ENCODE data around the gene MIXL1. TPM values are rescaled to one million over a fixed set of nuclear protein-coding genes. Genes with fewer than 3 reads are reported as not detected.

The MIXL1 gene
- total RNA-seq, 1 experiment from 2014 or later, result not detected

GRCh38 chr1:226185141-226186036, 38.1 kb upstream of the MIXL1 start:
- H3K4me1 ChIP-seq (replicated peaks; ENCODE audit: insufficient read depth), result peaks cover 21% of the 10 kb centered on the region
- no peaks in the 10 kb centered on the region for H3K9me2 ChIP-seq (ENCODE audit: insufficient read depth)
- H3K27me3 ChIP-seq (ENCODE audit: insufficient read depth, low read depth), result no peaks in the 10 kb centered on the region
- intact Hi-C loops (cut with micrococcal nuclease; ENCODE audit: unreplicated experiment), result loop anchor here (5.0 kb wide), 1 partner anchor 193 kb away; no protein-coding TSS in a partner anchor
- H4K20me1 ChIP-seq (ENCODE audit: insufficient read depth), result peaks cover 38% of the 10 kb centered on the region
- peak overlapping the region; percentile 97 for H3K4me2 ChIP-seq
- peaks cover 13% of the 10 kb centered on the region for H3F3A ChIP-seq (ENCODE audit: insufficient read depth, low read depth)
- peak overlapping the region; percentile 61 for H3K27ac ChIP-seq
- no peaks in the 10 kb centered on the region for H3K36me3 ChIP-seq (ENCODE audit: low read depth)
- ChIA-PET CTCF (interaction anchor here (0.6 to 1.0 kb wide), 3 partner anchors 17 to 120 kb away, joined by 3 to 6 read pairs (median 3); no protein-coding TSS in a partner anchor), POLR2A (ENCODE audit: unreplicated experiment) (interaction anchor here (0.6 to 0.7 kb wide), 4 partner anchors 9 to 177 kb away, joined by 3 to 8 read pairs (median 6); no protein-coding TSS in a partner anchor)
- BruUV-seq (replicated peaks), result no TSS peak
- no peaks in the 10 kb centered on the region for H3K9me3 ChIP-seq (ENCODE audit: insufficient read depth, low read depth)
- peak overlapping the region; percentile 98 for H3K4me3 ChIP-seq
- no peak for TF ChIP-seq CTCF (conservative IDR thresholded peaks at IDR 0.05)
- no peak for TF ChIP-seq EZH2 (IDR thresholded peaks at IDR 0.05; ENCODE audit: low read depth)
- H2AFZ ChIP-seq, result peak overlapping the region; percentile 98; the same call in 1 of the 2 replicates
- DNase-seq, result no peak
- peaks cover 63% of the 10 kb centered on the region for H3K79me2 ChIP-seq (ENCODE audit: low read depth)

- ChIA-PET POLR2A (ENCODE audit: unreplicated experiment) (interaction anchor here (0.6 to 0.7 kb wide), 4 partner anchors 8 to 176 kb away, joined by 3 to 8 read pairs (median 6); no protein-coding TSS in a partner anchor), CTCF (interaction anchor here (0.6 to 1.0 kb wide), 3 partner anchors 16 to 121 kb away, joined by 3 to 6 read pairs (median 4); no protein-coding TSS in a partner anchor)
- Histone ChIP-seq H4K20me1 (ENCODE audit: insufficient read depth) (peaks cover 32% of the 10 kb centered on the region), H3K9me3 (ENCODE audit: insufficient read depth, low read depth) (no peaks in the 10 kb centered on the region), H3K36me3 (ENCODE audit: low read depth) (no peaks in the 10 kb centered on the region), H3K79me2 (ENCODE audit: low read depth) (peaks cover 53% of the 10 kb centered on the region), H3K4me2 (peak within 1 kb of the TSS; percentile 97), H3K4me1 (replicated peaks; ENCODE audit: insufficient read depth) (peaks cover 21% of the 10 kb centered on the region), H3K4me3 (peak within 1 kb of the TSS; percentile 98), H3K27me3 (ENCODE audit: insufficient read depth, low read depth) (no peaks in the 10 kb centered on the region), H3K9me2 (ENCODE audit: insufficient read depth) (no peaks in the 10 kb centered on the region), H3F3A (ENCODE audit: insufficient read depth, low read depth) (peaks cover 13% of the 10 kb centered on the region), H3K27ac (peak within 1 kb of the TSS; percentile 61), H2AFZ (peak within 1 kb of the TSS; percentile 98)
- BruUV-seq (replicated peaks), result TSS peak; percentile 22
- peak; percentile 76 to 82 for DNase-seq
- no peak for TF ChIP-seq EZH2 (IDR thresholded peaks at IDR 0.05; ENCODE audit: low read depth)
- no peak; the same call in 1 of the 2 replicates for TF ChIP-seq CTCF (conservative IDR thresholded peaks at IDR 0.05)
- intact Hi-C loops (cut with micrococcal nuclease; ENCODE audit: unreplicated experiment), result loop anchor here (5.0 kb wide), 1 partner anchor 194 kb away; no protein-coding TSS in a partner anchor
These were observed 37.1 kb upstream of the MIXL1 start, which contains the start of gene ACBD3 for GRCh38 chr1:226186124-226187018. ACBD3 (minus strand) TSS chr1:226186741; CDS start chr1:226186675, 66 bp downstream.

GRCh38 chr1:226187019-226187322, 36.5 kb upstream of the MIXL1 start:
- no peaks in the 10 kb centered on the region for H3K9me2 ChIP-seq (ENCODE audit: insufficient read depth)
- H2AFZ ChIP-seq, result peak overlapping the region; percentile 98
- no peaks in the 10 kb centered on the region for H3K27me3 ChIP-seq (ENCODE audit: insufficient read depth, low read depth)
- POLR2A ChIA-PET (ENCODE audit: unreplicated experiment), result no interaction called here
- H3K4me2 ChIP-seq, result peak overlapping the region; percentile 97
- H3F3A ChIP-seq (ENCODE audit: insufficient read depth, low read depth), result peaks cover 13% of the 10 kb centered on the region
- no peaks in the 10 kb centered on the region for H3K36me3 ChIP-seq (ENCODE audit: low read depth)
- intact Hi-C loops (cut with micrococcal nuclease; ENCODE audit: unreplicated experiment), result loop anchor here (5.0 kb wide), 1 partner anchor 195 kb away; no protein-coding TSS in a partner anchor
- TF ChIP-seq EZH2 (IDR thresholded peaks at IDR 0.05; ENCODE audit: low read depth), result no peak
- TF ChIP-seq CTCF (conservative IDR thresholded peaks at IDR 0.05), result no peak
- DNase-seq, result no peak
- H3K79me2 ChIP-seq (ENCODE audit: low read depth), result peaks cover 47% of the 10 kb centered on the region
- H4K20me1 ChIP-seq (ENCODE audit: insufficient read depth), result peaks cover 26% of the 10 kb centered on the region
- BruUV-seq (replicated peaks), result TSS peak; percentile 82
- H3K4me1 ChIP-seq (replicated peaks; ENCODE audit: insufficient read depth), result peaks cover 21% of the 10 kb centered on the region
- CTCF ChIA-PET, result interaction anchor here (0.6 kb wide), 1 partner anchor 61 kb away, joined by 4 read pairs; no protein-coding TSS in a partner anchor
- H3K27ac ChIP-seq, result peak overlapping the region; percentile 61
- peak overlapping the region; percentile 98 for H3K4me3 ChIP-seq
- no peaks in the 10 kb centered on the region for H3K9me3 ChIP-seq (ENCODE audit: insufficient read depth, low read depth)

Data from PC-9 (cell line).